Measurements from ENCODE around the gene BROX. TPM values are rescaled to one million over a fixed set of nuclear protein-coding genes. Genes with fewer than 3 reads are reported as not detected.

BROX gene
- total RNA-seq, 1 donor from 2014 or later = 74.7 TPM

DNA sequence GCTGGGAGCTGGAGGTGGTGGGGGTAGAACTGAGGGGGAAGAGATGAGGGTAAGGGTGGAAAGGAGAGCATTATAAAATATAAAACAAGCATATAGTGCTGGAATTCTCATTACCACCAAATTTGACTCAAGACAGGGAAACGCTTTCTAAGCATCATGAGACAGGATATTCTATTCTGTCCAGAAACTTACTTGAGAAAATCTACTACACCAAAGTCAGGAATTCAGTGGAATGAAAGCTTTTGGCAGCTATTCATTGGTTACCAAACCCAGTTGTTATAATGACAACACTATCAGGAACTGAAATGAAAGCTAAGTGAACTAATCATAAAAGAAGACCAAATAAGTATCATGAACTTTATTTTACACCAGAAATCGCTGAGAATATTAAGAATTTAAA, 14.5 kb upstream of the BROX start:
- peaks cover 18% of the 10 kb centered on the region for H3K36me3 Mint-ChIP-seq
- H3K36me3 ChIP-seq = peaks cover 33% of the 10 kb centered on the region
- H3K27ac ChIP-seq = no peak overlapping the region
- no peaks in the 10 kb centered on the region for H3K4me1 ChIP-seq
- peaks cover 23% of the 10 kb centered on the region for H3K79me2 ChIP-seq (ENCODE audit: low read depth)
- no peak for TF ChIP-seq EZH2phosphoT487 (IDR thresholded peaks at IDR 0.05)
- H3K4me3 ChIP-seq = no peak overlapping the region
- no peaks in the 10 kb centered on the region for H3K27me3 ChIP-seq
- no peak for DNase-seq (ENCODE audit: low spot score)
- no peaks in the 10 kb centered on the region for H3K4me1 Mint-ChIP-seq
- no peaks in the 10 kb centered on the region for H3K9me3 ChIP-seq (ENCODE audit: low read depth)
- H3F3A ChIP-seq (ENCODE audit: low read depth) = no peaks in the 10 kb centered on the region
- no peak overlapping the region for H3K27ac Mint-ChIP-seq
- no peak overlapping the region for H2AFZ ChIP-seq (replicated peaks)
- no peaks in the 10 kb centered on the region for H3K9me3 Mint-ChIP-seq
- H3K9ac ChIP-seq = no peak overlapping the region
- no peaks in the 10 kb centered on the region for H4K20me1 ChIP-seq (ENCODE audit: low read depth)
- H3K4me3 Mint-ChIP-seq = no peak overlapping the region
- H3K4me2 ChIP-seq = no peak overlapping the region
- H3K27me3 Mint-ChIP-seq (ENCODE audit: insufficient read depth, low read depth) = no peaks in the 10 kb centered on the region

DNA sequence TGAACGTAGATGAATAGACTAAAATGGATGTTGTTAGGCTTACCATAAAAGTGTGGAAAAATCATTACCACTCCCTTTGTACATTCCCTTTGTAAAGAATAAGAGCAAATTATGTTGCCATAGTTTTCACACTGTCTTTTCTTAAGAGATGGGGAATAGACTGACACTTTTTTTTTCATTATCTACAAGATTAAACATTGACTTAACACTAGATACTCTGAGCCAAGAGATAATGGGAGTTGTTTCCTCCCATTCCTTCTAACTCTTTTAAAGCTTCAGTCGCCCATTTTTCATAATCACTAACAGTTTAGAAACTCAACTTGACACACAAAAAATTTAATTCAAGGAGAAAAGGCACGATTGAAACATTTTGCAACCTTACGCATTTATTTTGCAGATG, 10.2 kb upstream of the BROX start:
- DNase-seq (ENCODE audit: low spot score) = no peak
- Mint-ChIP-seq H3K27me3 (ENCODE audit: insufficient read depth, low read depth) (no peaks in the 10 kb centered on the region), H3K9me3 (peaks cover 21% of the 10 kb centered on the region), H3K36me3 (peaks cover 48% of the 10 kb centered on the region), H3K4me3 (no peak overlapping the region), H3K27ac (no peak overlapping the region), H3K4me1 (no peaks in the 10 kb centered on the region)
- Histone ChIP-seq H3K9ac (no peak overlapping the region), H3K79me2 (ENCODE audit: low read depth) (peaks cover 50% of the 10 kb centered on the region), H3K27ac (no peak overlapping the region), H3F3A (ENCODE audit: low read depth) (no peaks in the 10 kb centered on the region), H3K4me2 (no peak overlapping the region), H3K27me3 (no peaks in the 10 kb centered on the region), H3K4me3 (no peak overlapping the region), H3K9me3 (ENCODE audit: low read depth) (peaks cover 6% of the 10 kb centered on the region), H4K20me1 (ENCODE audit: low read depth) (no peaks in the 10 kb centered on the region), H2AFZ (replicated peaks) (no peak overlapping the region), H3K4me1 (no peaks in the 10 kb centered on the region), H3K36me3 (peaks cover 20% of the 10 kb centered on the region)
- TF ChIP-seq, protein P1, sequence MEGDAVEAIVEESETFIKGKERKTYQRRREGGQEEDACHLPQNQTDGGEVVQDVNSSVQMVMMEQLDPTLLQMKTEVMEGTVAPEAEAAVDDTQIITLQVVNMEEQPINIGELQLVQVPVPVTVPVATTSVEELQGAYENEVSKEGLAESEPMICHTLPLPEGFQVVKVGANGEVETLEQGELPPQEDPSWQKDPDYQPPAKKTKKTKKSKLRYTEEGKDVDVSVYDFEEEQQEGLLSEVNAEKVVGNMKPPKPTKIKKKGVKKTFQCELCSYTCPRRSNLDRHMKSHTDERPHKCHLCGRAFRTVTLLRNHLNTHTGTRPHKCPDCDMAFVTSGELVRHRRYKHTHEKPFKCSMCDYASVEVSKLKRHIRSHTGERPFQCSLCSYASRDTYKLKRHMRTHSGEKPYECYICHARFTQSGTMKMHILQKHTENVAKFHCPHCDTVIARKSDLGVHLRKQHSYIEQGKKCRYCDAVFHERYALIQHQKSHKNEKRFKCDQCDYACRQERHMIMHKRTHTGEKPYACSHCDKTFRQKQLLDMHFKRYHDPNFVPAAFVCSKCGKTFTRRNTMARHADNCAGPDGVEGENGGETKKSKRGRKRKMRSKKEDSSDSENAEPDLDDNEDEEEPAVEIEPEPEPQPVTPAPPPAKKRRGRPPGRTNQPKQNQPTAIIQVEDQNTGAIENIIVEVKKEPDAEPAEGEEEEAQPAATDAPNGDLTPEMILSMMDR (IDR thresholded peaks at IDR 0.05) = no peak
- TF ChIP-seq EZH2 (IDR thresholded peaks at IDR 0.05) = no peak
- TF ChIP-seq EZH2phosphoT487 (IDR thresholded peaks at IDR 0.05) = no peak

DNA sequence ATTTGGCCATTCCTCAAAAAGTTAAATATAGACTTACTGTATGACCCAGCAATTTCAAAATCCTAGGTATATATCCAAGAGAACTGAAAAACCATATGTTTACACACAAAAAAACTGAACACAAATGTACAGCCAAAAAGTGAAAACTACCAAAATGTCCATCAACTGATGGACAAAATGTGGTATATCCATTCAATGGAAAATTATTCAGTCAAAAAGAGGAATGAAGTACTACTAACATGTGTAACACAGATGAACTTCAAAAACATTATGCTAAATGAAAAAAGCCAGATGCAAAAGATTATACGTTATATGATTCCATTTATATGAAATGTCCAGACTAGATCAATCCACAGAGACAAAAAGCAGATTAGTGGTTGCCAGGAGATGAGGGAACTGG, 8.1 kb upstream of the BROX start:
- Histone ChIP-seq H3K27ac (no peak overlapping the region), H2AFZ (replicated peaks) (no peak overlapping the region), H3K79me2 (ENCODE audit: low read depth) (peaks cover 64% of the 10 kb centered on the region), H3K9ac (no peak overlapping the region), H3K4me2 (no peak overlapping the region), H3K4me3 (no peak overlapping the region), H3K27me3 (no peaks in the 10 kb centered on the region), H3K4me1 (no peaks in the 10 kb centered on the region), H3K9me3 (ENCODE audit: low read depth) (peaks cover 6% of the 10 kb centered on the region), H4K20me1 (ENCODE audit: low read depth) (no peaks in the 10 kb centered on the region), H3F3A (ENCODE audit: low read depth) (no peaks in the 10 kb centered on the region), H3K36me3 (peaks cover 16% of the 10 kb centered on the region)
- H3K4me1 Mint-ChIP-seq = no peaks in the 10 kb centered on the region
- DNase-seq (ENCODE audit: low spot score) = no peak
- H3K36me3 Mint-ChIP-seq = peaks cover 55% of the 10 kb centered on the region
- no peaks in the 10 kb centered on the region for H3K27me3 Mint-ChIP-seq (ENCODE audit: insufficient read depth, low read depth)
- TF ChIP-seq EZH2phosphoT487 (IDR thresholded peaks at IDR 0.05) (no peak), EZH2 (IDR thresholded peaks at IDR 0.05) (no peak)
- TF ChIP-seq, protein P1 (IDR thresholded peaks at IDR 0.05) = no peak
- peaks cover 21% of the 10 kb centered on the region for H3K9me3 Mint-ChIP-seq
- no peak overlapping the region for H3K27ac Mint-ChIP-seq
- no peak overlapping the region for H3K4me3 Mint-ChIP-seq

DNA sequence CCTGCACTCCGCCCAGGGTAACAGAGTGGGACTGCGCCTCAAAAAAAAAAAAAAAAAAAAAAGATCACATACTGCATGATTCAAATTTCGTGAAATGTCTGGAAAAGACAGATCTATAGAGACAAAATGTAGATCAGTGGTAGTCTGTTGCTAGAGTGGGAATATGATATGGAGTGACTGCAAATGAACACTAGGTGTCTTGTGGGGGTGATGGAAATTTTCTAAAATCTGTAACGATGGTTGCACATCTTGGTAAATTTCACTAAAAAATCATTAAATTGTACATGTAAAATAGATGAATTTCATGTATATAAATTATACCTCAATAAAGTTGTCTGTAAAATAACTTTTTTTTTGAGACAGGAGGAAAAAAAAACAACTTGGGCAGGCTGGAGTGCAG, 5.5 kb upstream of the BROX start:
- no peak for DNase-seq (ENCODE audit: low spot score)
- Mint-ChIP-seq H3K36me3 (peaks cover 52% of the 10 kb centered on the region), H3K4me1 (peaks cover 12% of the 10 kb centered on the region), H3K9me3 (peaks cover 21% of the 10 kb centered on the region), H3K27me3 (ENCODE audit: insufficient read depth, low read depth) (no peaks in the 10 kb centered on the region), H3K27ac (no peak overlapping the region), H3K4me3 (no peak overlapping the region)
- no peak for TF ChIP-seq EZH2phosphoT487 (IDR thresholded peaks at IDR 0.05)
- TF ChIP-seq, protein P1 (IDR thresholded peaks at IDR 0.05) = no peak
- no peak overlapping the region for H3K27ac ChIP-seq
- H3K36me3 ChIP-seq = peaks cover 6% of the 10 kb centered on the region
- no peaks in the 10 kb centered on the region for H4K20me1 ChIP-seq (ENCODE audit: low read depth)
- no peak overlapping the region for H3K4me2 ChIP-seq
- H2AFZ ChIP-seq (replicated peaks) = no peak overlapping the region
- H3K9me3 ChIP-seq (ENCODE audit: low read depth) = peaks cover 6% of the 10 kb centered on the region
- H3K27me3 ChIP-seq = no peaks in the 10 kb centered on the region
- H3K9ac ChIP-seq = no peak overlapping the region
- no peak overlapping the region for H3K4me3 ChIP-seq
- peaks cover 7% of the 10 kb centered on the region for H3K4me1 ChIP-seq
- peaks cover 3% of the 10 kb centered on the region for H3F3A ChIP-seq (ENCODE audit: low read depth)
- peaks cover 89% of the 10 kb centered on the region for H3K79me2 ChIP-seq (ENCODE audit: low read depth)
